Measurements from ENCODE around the gene EXOSC3. TPM values are rescaled to one million over a fixed set of nuclear protein-coding genes. Genes with fewer than 3 reads are reported as not detected.

EXOSC3 gene
- total and polyA plus RNA-seq, 2 of the 13 experiments (the other 11 are each of a cell fraction or from before 2014, with no cell fraction given) = 17.5 to 68.7 TPM

DNA sequence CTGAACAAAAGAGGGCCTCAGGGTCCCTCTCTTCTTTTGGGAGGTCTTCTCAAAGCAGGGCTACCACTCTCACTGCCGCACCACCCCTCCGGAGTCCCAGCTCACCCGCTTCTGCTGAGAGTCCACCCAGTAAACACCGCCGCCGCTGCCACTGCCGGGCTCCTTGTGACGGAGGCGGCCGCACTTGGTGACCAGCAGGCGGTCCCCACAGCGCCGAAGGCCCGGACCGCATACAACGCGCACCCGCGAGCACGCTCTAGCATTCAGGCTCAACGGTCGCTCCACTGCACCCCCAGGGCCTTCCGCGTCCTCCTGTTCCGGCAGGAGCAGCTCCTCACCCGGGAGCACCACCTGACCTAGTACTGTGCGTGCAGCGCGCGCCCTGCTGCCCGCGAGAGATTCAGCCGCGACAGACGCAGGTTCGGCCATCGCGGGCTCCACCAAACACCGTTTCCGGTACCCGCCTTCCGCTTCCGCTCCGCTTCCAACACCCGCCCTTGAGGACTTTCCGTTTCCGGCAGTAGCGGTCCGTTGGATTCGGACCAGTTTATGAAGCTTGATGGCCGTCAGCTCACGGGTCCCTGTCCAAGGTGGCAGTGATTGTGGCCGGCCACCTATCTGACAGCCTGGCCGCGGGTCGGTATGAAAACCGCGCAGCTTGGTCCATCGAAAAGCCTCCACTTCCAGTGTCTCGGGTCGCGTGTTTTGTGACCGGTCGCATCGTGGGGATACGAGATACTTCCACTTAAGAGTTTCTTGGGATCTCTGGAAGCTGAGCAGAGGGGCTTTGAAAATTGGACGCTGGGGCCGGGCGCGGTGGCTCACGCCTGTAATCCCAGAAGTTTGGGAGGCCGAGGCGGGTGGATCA is at the start of gene EXOSC3 (continued):
- TF ChIP-seq ZNF326 (CRISPR knock-in tag; IDR thresholded peaks at IDR 0.05; ENCODE audit: borderline replicate concordance) (no peak), RBM22 (optimal IDR thresholded peaks at IDR 0.05; ENCODE audit: low read length) (no peak), DNMT1 (CRISPR knock-in tag; IDR thresholded peaks at IDR 0.05) (0 out of 2 replicates have a peak, but pooled peaks have one; percentile 12), SP5 (CRISPR knock-in tag; IDR thresholded peaks at IDR 0.05; ENCODE audit: borderline replicate concordance, low read depth) (peak; percentile 27; the same call in 1 of the 2 replicates), PREB (CRISPR knock-in tag; IDR thresholded peaks at IDR 0.05) (no peak), TOE1 (CRISPR knock-in tag; IDR thresholded peaks at IDR 0.05) (no peak), NCOA5 (CRISPR knock-in tag; IDR thresholded peaks at IDR 0.05) (no peak), MXD3 (CRISPR knock-in tag; IDR thresholded peaks at IDR 0.05) (peak; percentile 72), ZNF382 (CRISPR knock-in tag; IDR thresholded peaks at IDR 0.05; ENCODE audit: borderline replicate concordance) (no peak), ZKSCAN8 (CRISPR knock-in tag; IDR thresholded peaks at IDR 0.05; ENCODE audit: borderline replicate concordance) (no peak), ZNF737 (CRISPR knock-in tag; IDR thresholded peaks at IDR 0.05; ENCODE audit: borderline replicate concordance) (no peak), ISL2 (CRISPR knock-in tag; IDR thresholded peaks at IDR 0.05) (no peak), ZFP41 (CRISPR knock-in tag; IDR thresholded peaks at IDR 0.05; ENCODE audit: borderline replicate concordance) (peak; percentile 43; the same call in 1 of the 2 replicates), ZNF530 (CRISPR knock-in tag; IDR thresholded peaks at IDR 0.05; ENCODE audit: low read depth) (no peak), ZNF367 (CRISPR knock-in tag; IDR thresholded peaks at IDR 0.05; ENCODE audit: borderline replicate concordance) (no peak)
- TF ChIP-seq, protein P1, sequence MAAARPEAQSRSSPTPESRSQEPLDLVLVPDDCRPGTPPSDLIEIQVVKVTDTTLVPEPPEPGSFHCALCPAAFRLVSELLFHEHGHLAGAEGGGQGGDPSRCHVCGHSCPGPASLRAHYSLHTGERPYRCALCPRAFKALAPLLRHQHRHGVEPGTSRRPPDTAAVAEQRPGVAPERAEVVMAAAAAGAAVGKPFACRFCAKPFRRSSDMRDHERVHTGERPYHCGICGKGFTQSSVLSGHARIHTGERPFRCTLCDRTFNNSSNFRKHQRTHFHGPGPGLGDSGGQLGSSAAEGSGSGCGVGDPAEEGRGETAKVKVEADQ (CRISPR knock-in tag; IDR thresholded peaks at IDR 0.05; ENCODE audit: borderline replicate concordance) = peak; percentile 95
- TF ChIP-seq, protein P2, sequence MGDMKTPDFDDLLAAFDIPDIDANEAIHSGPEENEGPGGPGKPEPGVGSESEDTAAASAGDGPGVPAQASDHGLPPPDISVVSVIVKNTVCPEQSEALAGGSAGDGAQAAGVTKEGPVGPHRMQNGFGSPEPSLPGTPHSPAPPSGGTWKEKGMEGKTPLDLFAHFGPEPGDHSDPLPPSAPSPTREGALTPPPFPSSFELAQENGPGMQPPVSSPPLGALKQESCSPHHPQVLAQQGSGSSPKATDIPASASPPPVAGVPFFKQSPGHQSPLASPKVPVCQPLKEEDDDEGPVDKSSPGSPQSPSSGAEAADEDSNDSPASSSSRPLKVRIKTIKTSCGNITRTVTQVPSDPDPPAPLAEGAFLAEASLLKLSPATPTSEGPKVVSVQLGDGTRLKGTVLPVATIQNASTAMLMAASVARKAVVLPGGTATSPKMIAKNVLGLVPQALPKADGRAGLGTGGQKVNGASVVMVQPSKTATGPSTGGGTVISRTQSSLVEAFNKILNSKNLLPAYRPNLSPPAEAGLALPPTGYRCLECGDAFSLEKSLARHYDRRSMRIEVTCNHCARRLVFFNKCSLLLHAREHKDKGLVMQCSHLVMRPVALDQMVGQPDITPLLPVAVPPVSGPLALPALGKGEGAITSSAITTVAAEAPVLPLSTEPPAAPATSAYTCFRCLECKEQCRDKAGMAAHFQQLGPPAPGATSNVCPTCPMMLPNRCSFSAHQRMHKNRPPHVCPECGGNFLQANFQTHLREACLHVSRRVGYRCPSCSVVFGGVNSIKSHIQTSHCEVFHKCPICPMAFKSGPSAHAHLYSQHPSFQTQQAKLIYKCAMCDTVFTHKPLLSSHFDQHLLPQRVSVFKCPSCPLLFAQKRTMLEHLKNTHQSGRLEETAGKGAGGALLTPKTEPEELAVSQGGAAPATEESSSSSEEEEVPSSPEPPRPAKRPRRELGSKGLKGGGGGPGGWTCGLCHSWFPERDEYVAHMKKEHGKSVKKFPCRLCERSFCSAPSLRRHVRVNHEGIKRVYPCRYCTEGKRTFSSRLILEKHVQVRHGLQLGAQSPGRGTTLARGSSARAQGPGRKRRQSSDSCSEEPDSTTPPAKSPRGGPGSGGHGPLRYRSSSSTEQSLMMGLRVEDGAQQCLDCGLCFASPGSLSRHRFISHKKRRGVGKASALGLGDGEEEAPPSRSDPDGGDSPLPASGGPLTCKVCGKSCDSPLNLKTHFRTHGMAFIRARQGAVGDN (CRISPR knock-in tag; IDR thresholded peaks at IDR 0.05) = peak; percentile 95
- TF ChIP-seq, protein P3, sequence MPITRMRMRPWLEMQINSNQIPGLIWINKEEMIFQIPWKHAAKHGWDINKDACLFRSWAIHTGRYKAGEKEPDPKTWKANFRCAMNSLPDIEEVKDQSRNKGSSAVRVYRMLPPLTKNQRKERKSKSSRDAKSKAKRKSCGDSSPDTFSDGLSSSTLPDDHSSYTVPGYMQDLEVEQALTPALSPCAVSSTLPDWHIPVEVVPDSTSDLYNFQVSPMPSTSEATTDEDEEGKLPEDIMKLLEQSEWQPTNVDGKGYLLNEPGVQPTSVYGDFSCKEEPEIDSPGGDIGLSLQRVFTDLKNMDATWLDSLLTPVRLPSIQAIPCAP (CRISPR knock-in tag; IDR thresholded peaks at IDR 0.05; ENCODE audit: low read depth) = 0 out of 2 replicates have a peak, but pooled peaks have one; percentile 22
